HFFc6 (cell line): ENCODE results near the gene TRAF4. TPM values are rescaled to one million over a fixed set of nuclear protein-coding genes. Genes with fewer than 3 reads are reported as not detected.
A peak's percentile ranks its signal among the peaks of the same experiment; 100 is the strongest.
"Not testable (repeated sequence)": the region's sequence is repeated elsewhere in the genome, so short reads cannot be mapped to it uniquely, and the experiment has no call there.

Experiments
- DNase-seq: peaks from one replicate; pipeline ENCODE4 v3.0.0-alpha.2; 2018
- H3K27ac Mint-ChIP-seq: 2 replicates; pipeline ENCODE4 v1.8.0; 2020; ENCODE audit warnings: mild to moderate bottlenecking, mixed read lengths
- H3K27me3 Mint-ChIP-seq: 2 replicates; pipeline ENCODE4 v1.8.0; 2021; ENCODE audit warnings: mild to moderate bottlenecking, moderate library complexity, mixed read lengths; ENCODE audit not compliant: insufficient read depth
- H3K36me3 Mint-ChIP-seq: 2 replicates; pipeline ENCODE4 v1.8.0; 2021; ENCODE audit warnings: low read depth, mixed read lengths
- H3K4me1 Mint-ChIP-seq: 2 replicates; pipeline ENCODE4 v1.8.0; 2020; ENCODE audit warnings: low read depth, mixed read lengths
- H3K4me3 Mint-ChIP-seq: 2 replicates; pipeline ENCODE4 v1.8.0; 2020; ENCODE audit warnings: mild to moderate bottlenecking, moderate library complexity, mixed read lengths
- H3K9me3 Mint-ChIP-seq: 2 replicates; pipeline ENCODE4 v1.8.0; 2020; ENCODE audit warnings: mild to moderate bottlenecking, mixed read lengths
- total RNA-seq, 6 experiments: library from RNA; stranded (reverse); fragmentation: NEBNext Ultra II Directional; extraction: Animal tissue kit (Norgen Biotek cat#: 25700); gene quantifications; 2 replicates in 1 of 6; 3 replicates in 5 of 6; pipeline ENCODE4 v1.2.3, GENCODE V29; 2021
- TF ChIP-seq, protein P1 (sequence below): fragments of 200-600 bp; sonication (generic); IDR thresholded peaks from 2 replicates; pipeline ENCODE4 v1.5.0; 2021; ENCODE audit warnings: antibody characterized with exemption, mild to moderate bottlenecking

TRAF4 gene
- total RNA-seq, 6 experiments from 2014 or later = 48.0 to 61.3 (median 53.8) TPM

DNA sequence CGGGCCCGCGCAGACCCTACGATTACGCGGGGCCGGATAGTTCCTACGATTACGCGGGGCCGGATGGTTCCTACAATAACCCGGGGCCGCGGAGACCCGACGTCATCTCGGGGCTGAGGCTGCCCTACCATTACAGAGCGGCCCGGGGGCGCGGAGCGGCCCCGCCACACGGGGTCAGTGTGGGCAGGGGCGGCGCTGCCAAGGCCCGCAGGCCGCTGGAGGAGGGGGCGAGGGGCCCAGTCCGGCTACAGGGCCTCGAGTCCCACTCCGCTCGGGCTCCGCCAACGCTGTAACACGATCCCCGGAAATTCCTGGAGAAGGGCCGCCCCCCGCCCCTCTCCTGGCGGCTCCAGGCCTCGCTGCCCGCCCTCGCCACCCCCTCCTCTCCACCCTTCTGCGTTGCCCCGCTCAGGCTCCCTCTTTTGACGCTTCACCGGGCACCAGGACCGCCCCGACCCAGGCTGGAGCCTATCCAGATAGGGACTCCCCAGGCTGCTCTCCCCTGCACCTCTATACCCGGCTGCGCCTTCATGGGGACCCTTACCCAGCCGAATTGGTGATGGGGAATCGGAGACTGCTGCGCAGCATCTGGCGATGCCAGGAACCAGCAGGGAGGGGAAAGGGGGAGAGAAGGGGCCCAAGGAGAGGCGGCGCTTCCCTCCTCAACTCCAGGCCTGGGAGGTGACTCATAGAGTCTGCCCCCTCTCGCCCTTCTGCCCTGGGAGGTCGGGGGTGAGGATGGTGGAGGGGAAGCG is 26.1 kb upstream of the TRAF4 start, which contains the start of gene RAB34:
Gene RAB34, minus strand, starts transcription at position 291 of the 755 bp plus-strand sequence. CDS start 602 bp downstream, outside the sequence.
- Mint-ChIP-seq H3K4me3 (peak within 1 kb of the TSS; percentile 88), H3K9me3 (peaks cover 8% of the 10 kb centered on the region; the same call in 1 of the 2 replicates), H3K27ac (peak within 1 kb of the TSS; percentile 91), H3K36me3 (peaks cover 40% of the 10 kb centered on the region), H3K27me3 (peaks cover 9% of the 10 kb centered on the region), H3K4me1 (peaks cover 54% of the 10 kb centered on the region)
- DNase-seq = peak; percentile 74
- TF ChIP-seq, protein P1, sequence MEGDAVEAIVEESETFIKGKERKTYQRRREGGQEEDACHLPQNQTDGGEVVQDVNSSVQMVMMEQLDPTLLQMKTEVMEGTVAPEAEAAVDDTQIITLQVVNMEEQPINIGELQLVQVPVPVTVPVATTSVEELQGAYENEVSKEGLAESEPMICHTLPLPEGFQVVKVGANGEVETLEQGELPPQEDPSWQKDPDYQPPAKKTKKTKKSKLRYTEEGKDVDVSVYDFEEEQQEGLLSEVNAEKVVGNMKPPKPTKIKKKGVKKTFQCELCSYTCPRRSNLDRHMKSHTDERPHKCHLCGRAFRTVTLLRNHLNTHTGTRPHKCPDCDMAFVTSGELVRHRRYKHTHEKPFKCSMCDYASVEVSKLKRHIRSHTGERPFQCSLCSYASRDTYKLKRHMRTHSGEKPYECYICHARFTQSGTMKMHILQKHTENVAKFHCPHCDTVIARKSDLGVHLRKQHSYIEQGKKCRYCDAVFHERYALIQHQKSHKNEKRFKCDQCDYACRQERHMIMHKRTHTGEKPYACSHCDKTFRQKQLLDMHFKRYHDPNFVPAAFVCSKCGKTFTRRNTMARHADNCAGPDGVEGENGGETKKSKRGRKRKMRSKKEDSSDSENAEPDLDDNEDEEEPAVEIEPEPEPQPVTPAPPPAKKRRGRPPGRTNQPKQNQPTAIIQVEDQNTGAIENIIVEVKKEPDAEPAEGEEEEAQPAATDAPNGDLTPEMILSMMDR = peak; percentile 72

DNA sequence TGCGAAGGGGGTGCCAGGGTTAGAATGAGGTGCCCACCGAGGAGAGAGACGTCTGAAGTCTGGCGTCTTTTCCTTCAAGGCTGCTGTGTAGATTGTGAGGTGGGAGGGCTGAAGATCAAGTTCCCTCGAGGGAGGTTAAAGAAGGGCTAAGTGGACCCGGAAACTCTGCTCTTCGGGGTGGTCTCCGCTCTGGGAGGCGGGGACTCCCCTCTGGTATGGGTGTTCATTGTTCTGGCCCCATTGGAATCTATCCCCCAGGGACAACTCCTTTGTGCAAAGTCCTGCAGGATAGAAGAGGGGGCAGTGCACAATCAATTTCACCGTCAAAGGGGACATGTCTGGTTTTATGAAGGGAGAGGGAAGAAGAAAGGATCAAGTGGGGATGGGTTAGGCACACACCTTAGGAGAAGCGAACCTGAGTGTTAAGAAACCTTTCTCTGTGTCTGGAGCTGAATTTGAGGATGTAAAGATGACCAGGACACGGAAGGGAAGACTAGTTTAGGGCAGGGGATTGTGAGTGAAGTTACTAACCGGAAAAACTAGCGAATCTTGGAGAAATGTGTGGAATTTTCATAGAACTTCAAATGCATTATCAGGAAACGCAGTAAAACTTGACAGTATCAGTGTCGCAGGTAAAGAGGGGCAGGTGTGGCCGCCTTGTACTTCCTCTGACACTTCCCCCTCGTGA is 25.3 kb upstream of the TRAF4 start:
- Mint-ChIP-seq H3K4me3 (peak overlapping the region; percentile 88), H3K9me3 (peaks cover 8% of the 10 kb centered on the region; the same call in 1 of the 2 replicates), H3K27me3 (peaks cover 9% of the 10 kb centered on the region), H3K36me3 (peaks cover 39% of the 10 kb centered on the region), H3K27ac (peak overlapping the region; percentile 91), H3K4me1 (peaks cover 61% of the 10 kb centered on the region)
- DNase-seq = no peak
- TF ChIP-seq, protein P1 = no peak

DNA sequence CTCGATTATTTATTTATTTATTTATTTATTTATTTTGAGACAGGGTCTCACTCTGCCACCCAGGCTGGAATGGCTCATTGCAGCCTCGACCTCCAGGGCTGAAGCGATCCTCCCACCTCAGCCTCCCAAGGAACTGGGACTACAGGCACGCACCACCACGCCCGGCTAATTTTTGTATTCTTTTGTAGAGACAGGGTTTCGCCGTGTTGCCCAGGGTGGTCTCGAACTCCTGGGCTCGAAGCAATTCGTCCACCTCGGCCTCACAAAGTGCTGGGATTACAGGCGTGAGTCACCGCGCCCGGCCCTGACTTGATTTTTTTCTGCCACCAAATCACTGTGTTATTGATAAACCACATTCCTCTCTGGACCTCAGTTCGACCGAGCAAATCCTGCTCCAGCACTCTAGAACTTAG is 24.8 kb upstream of the TRAF4 start:
- H3K27ac Mint-ChIP-seq = peak overlapping the region; percentile 91
- TF ChIP-seq, protein P1 = no peak
- peaks cover 8% of the 10 kb centered on the region; the same call in 1 of the 2 replicates for H3K9me3 Mint-ChIP-seq
- H3K27me3 Mint-ChIP-seq = peaks cover 9% of the 10 kb centered on the region
- H3K4me1 Mint-ChIP-seq = peaks cover 66% of the 10 kb centered on the region
- DNase-seq = no peak
- peaks cover 37% of the 10 kb centered on the region for H3K36me3 Mint-ChIP-seq
- peak overlapping the region; percentile 100 for H3K4me3 Mint-ChIP-seq

DNA sequence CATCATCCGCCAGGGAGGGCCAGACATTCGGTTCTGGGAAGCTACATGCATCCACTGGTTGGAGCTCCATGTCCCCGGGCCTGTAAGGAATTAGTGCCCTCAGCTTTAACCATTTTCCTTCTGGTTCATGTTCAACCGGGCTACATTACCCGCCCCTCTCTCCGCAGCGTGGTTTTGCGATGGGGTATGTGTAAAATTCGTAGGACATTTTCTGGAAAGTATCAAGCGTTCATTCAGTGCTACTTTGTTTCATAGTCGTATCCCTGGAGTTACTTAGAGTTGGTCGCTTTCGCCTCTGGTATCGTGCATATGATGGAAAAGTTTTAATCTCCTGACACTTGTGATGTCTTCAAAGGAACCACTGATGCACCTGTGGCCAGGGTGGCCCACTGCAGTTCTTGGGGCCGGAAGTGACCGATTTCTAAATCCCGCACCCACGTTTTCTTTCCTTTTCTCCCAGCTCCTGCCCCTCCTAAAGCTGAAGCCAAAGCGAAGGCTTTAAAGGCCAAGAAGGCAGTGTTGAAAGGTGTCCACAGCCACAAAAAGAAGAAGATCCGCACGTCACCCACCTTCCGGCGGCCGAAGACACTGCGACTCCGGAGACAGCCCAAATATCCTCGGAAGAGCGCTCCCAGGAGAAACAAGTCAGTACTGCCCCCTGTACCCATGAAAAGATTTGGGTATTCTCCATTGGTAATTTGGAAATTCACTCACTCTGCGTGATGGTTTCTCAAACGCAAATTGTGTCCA is 23.4 kb upstream of the TRAF4 start:
- Mint-ChIP-seq H3K4me1 (peaks cover 77% of the 10 kb centered on the region), H3K27ac (peak overlapping the region; percentile 91), H3K27me3 (peaks cover 15% of the 10 kb centered on the region), H3K36me3 (peaks cover 37% of the 10 kb centered on the region), H3K9me3 (peaks cover 8% of the 10 kb centered on the region; the same call in 1 of the 2 replicates), H3K4me3 (peak overlapping the region; percentile 100)
- DNase-seq = no peak
- TF ChIP-seq, protein P1 = peak; percentile 62

DNA sequence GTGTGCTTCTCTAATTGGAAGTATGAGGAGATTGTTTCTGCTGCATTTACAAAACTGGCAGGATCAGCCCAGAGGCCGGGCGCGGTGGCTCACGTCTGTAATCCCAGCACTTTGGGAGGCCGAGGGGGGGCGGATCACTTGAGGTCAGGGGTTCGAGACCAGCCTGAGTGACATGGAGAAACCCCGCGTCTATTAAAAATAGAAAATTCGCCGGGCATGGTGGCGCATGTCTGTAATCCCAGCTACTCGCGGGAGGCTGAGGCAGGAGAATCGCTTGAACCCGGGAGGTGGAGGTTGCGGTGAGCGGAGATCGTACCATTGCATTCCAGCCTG is 22.8 kb upstream of the TRAF4 start:
- Mint-ChIP-seq H3K36me3 (peaks cover 32% of the 10 kb centered on the region), H3K4me1 (peaks cover 75% of the 10 kb centered on the region), H3K27ac (peak overlapping the region; percentile 91), H3K4me3 (peak overlapping the region; percentile 100), H3K27me3 (peaks cover 20% of the 10 kb centered on the region)
- not testable (repeated sequence) for DNase-seq, H3K9me3 Mint-ChIP-seq
